ENCODE results near the gene NPR1.
A peak's percentile ranks its signal among the peaks of the same experiment; 100 is the strongest.

The NPR1 gene

DNA sequence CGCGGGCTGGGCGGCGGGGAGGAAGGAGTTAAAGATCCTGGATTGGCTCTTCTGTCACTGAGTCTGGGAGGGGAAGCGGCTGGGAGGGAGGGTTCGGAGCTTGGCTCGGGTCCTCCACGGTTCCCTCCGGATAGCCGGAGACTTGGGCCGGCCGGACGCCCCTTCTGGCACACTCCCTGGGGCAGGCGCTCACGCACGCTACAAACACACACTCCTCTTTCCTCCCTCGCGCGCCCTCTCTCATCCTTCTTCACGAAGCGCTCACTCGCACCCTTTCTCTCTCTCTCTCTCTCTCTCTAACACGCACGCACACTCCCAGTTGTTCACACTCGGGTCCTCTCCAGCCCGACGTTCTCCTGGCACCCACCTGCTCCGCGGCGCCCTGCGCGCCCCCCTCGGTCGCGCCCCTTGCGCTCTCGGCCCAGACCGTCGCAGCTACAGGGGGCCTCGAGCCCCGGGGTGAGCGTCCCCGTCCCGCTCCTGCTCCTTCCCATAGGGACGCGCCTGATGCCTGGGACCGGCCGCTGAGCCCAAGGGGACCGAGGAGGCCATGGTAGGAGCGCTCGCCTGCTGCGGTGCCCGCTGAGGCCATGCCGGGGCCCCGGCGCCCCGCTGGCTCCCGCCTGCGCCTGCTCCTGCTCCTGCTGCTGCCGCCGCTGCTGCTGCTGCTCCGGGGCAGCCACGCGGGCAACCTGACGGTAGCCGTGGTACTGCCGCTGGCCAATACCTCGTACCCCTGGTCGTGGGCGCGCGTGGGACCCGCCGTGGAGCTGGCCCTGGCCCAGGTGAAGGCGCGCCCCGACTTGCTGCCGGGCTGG, at the start of gene NPR1:
Gene NPR1, plus strand, starts transcription at position 170 of the 818 bp plus-strand sequence. Its CDS starts 421 bp downstream, at position 591.
- H3K9me3 ChIP-seq (ENCODE audit: control insufficient read depth in 1 of 2, low read length in 2 of 2): no peaks in the 10 kb centered on the region
- H3K4me1 ChIP-seq (ENCODE audit: control insufficient read depth in 1 of 2, insufficient read depth in 2 of 2, low read length in 2 of 2): peaks cover 0 to 24% of the 10 kb centered on the region in 2 donors
- H3K36me3 ChIP-seq (ENCODE audit: control insufficient read depth in 1 of 2, insufficient read depth in 2 of 2, low read length in 2 of 2): no peaks in the 10 kb centered on the region
- H3K27me3 ChIP-seq (ENCODE audit: low read depth, low read length): peaks cover 18% of the 10 kb centered on the region
- H3K4me3 ChIP-seq (ENCODE audit: low read depth in 1 of 2, low read length in 2 of 2): peak within 1 kb of the TSS; percentile 38 to 57
- H3K27ac ChIP-seq (ENCODE audit: low read length): no peak within 1 kb of the TSS

DNA sequence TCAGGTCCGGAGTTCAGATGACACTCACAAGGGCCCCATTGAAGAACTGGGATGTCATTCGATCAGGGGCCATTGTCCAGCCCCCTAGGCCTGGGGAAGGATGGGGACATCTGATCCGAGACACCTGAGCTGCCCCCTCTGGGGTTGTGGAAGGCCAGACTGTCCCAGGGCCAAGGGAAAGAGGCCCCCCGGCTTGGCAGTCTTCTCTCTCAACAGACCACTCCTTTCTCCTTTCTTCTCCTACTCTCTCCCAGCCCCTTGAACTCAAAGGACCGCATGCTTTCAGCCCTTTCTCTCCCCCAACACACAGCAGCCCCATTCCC, 49.2 kb upstream of the NPR1 start:
- no peak overlapping the region for H3K27ac ChIP-seq (ENCODE audit: low read length)
- H3K36me3 ChIP-seq (ENCODE audit: control insufficient read depth in 1 of 2, insufficient read depth in 2 of 2, low read length in 2 of 2): peaks cover 0 to 4% of the 10 kb centered on the region in 2 donors
- no peaks in the 10 kb centered on the region for H3K27me3 ChIP-seq (ENCODE audit: low read depth, low read length)
- H3K4me1 ChIP-seq (ENCODE audit: control insufficient read depth in 1 of 2, insufficient read depth in 2 of 2, low read length in 2 of 2): peaks cover 22 to 29% of the 10 kb centered on the region in 2 donors
- no peak overlapping the region for H3K4me3 ChIP-seq (ENCODE audit: low read depth in 1 of 2, low read length in 2 of 2)
- no peaks in the 10 kb centered on the region for H3K9me3 ChIP-seq (ENCODE audit: control insufficient read depth in 1 of 2, low read length in 2 of 2)

DNA sequence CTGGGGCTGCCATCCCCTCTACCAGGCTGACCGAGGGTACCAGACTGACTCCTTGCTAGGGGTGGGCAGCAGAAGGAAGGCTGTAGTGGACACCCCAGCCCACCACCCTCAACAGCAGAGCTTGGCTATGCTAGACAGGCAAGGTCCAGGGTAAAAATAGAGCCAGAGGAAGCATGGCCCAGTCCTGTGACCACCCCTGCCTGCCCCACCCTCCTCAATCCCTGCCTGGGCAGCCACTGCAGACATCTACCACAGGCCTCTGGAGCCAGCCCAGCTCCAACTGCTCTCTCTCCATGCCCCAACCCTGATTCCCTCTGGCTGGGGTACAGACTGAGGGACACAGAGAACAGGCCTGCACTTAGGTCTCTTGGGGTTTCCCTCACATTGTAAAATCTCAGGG, 48.5 kb upstream of the NPR1 start:
- H3K27ac ChIP-seq (ENCODE audit: low read length): no peak overlapping the region
- peaks cover 16 to 29% of the 10 kb centered on the region in 2 donors for H3K4me1 ChIP-seq (ENCODE audit: control insufficient read depth in 1 of 2, insufficient read depth in 2 of 2, low read length in 2 of 2)

DNA sequence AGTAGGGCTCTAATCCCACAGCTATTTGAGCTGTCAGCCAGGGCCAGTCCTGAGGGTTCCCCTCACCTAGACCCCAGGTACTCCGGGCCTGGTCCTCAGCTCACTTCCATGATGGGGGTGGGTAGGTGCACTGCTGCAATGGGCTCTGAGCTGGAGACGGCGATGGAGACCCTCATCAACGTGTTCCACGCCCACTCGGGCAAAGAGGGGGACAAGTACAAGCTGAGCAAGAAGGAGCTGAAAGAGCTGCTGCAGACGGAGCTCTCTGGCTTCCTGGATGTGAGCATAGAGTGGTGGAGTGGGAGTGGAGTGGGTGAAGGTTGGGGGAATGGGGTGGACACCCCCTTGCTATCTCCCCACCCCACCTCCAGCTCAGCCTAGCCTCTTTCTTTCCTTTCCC, 48.1 kb upstream of the NPR1 start:
- Histone ChIP-seq H3K36me3 (ENCODE audit: control insufficient read depth in 1 of 2, insufficient read depth in 2 of 2, low read length in 2 of 2) (peaks cover 0 to 4% of the 10 kb centered on the region in 2 donors), H3K4me1 (ENCODE audit: control insufficient read depth in 1 of 2, insufficient read depth in 2 of 2, low read length in 2 of 2) (peaks cover 18 to 28% of the 10 kb centered on the region in 2 donors), H3K27ac (ENCODE audit: low read length) (no peak overlapping the region), H3K4me3 (ENCODE audit: low read depth in 1 of 2, low read length in 2 of 2) (no peak overlapping the region), H3K27me3 (ENCODE audit: low read depth, low read length) (no peaks in the 10 kb centered on the region), H3K9me3 (ENCODE audit: control insufficient read depth in 1 of 2, low read length in 2 of 2) (no peaks in the 10 kb centered on the region)

More for the DNA sequence above, 48.5 kb upstream of the NPR1 start:
- Histone ChIP-seq H3K4me3 (ENCODE audit: low read depth in 1 of 2, low read length in 2 of 2) (no peak overlapping the region), H3K36me3 (ENCODE audit: control insufficient read depth in 1 of 2, insufficient read depth in 2 of 2, low read length in 2 of 2) (peaks cover 0 to 4% of the 10 kb centered on the region in 2 donors), H3K9me3 (ENCODE audit: control insufficient read depth in 1 of 2, low read length in 2 of 2) (no peaks in the 10 kb centered on the region), H3K27me3 (ENCODE audit: low read depth, low read length) (no peaks in the 10 kb centered on the region)

DNA sequence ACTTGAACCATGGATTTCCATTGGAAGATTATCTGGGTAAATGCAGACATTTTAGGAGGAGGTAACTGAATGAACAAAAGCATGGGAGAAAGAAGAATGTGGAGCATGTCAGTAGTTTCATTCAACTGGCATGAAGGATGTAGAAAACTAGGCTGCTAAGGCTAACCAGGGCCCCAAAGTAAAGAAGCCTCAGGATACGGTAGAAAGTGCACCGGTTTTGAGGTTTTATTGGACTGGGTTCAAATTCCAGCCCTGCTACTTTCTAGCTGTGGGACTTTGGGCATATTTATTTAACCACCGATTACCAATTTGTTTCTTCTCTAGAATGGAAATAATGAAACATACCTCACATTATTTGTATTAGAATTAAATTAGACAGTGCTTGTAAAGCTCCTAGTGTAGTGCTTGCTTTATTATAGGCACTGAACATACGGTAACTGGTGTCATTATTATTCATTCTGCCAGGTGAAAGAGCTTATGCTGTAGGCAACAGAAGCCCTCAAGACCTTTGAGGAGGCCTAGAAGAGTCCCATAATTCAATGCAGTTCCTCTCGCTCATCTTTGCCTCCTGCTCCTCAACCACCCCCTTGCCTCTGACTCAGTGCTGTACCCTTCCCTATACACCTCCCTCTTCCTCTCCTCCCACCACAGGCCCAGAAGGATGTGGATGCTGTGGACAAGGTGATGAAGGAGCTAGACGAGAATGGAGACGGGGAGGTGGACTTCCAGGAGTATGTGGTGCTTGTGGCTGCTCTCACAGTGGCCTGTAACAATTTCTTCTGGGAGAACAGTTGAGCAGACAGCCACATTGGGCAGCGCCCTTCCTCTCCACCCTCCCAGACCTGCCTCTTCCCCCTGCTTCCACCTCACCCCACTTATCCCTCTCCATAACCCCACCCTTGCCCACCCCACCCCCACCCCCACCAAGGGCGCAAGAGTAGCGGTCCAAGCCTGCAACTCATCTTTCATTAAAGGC, 47.2 kb upstream of the NPR1 start:
- peak overlapping the region; percentile 40 for H3K27ac ChIP-seq (ENCODE audit: low read length)
- peaks cover 21% of the 10 kb centered on the region in 2 donors for H3K4me1 ChIP-seq (ENCODE audit: control insufficient read depth in 1 of 2, insufficient read depth in 2 of 2, low read length in 2 of 2)
- no peaks in the 10 kb centered on the region for H3K9me3 ChIP-seq (ENCODE audit: control insufficient read depth in 1 of 2, low read length in 2 of 2)
- H3K4me3 ChIP-seq (ENCODE audit: low read depth in 1 of 2, low read length in 2 of 2): no peak overlapping the region
- H3K36me3 ChIP-seq (ENCODE audit: control insufficient read depth in 1 of 2, insufficient read depth in 2 of 2, low read length in 2 of 2): peaks cover 1 to 4% of the 10 kb centered on the region in 2 donors
- H3K27me3 ChIP-seq (ENCODE audit: low read depth, low read length): no peaks in the 10 kb centered on the region

DNA sequence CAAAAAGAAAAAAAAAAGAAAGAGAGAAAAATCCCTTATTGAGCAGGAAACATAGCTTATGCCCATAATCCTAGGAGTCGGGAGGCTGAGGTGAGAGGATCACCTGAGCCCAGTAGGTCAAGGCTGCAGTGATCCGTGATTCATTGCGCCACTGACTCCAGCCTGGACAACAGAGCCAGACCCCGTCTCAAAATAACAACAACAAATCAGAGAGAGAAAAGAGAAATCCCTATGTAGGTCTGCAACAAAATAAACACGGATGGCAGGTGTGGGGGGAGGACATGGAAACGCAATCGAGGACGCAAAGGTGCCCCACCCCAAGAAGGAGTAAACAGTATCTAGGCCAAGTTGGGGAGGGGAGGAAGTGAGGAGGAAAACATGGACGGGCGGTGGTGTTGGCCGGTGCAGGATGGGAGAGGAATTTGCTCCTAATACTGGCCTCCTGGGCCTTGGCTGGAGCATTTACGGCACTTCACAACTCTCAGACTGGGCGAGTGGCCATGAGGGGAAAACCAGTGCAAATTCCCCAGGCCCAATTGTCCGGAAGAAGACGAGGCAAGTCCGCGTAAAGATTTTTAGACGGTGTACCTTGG, 45.2 kb upstream of the NPR1 start:
- Histone ChIP-seq H3K36me3 (ENCODE audit: control insufficient read depth in 1 of 2, insufficient read depth in 2 of 2, low read length in 2 of 2) (peaks cover 18 to 23% of the 10 kb centered on the region in 2 donors), H3K27me3 (ENCODE audit: low read depth, low read length) (no peaks in the 10 kb centered on the region), H3K9me3 (ENCODE audit: control insufficient read depth in 1 of 2, low read length in 2 of 2) (no peaks in the 10 kb centered on the region), H3K4me3 (ENCODE audit: low read depth in 1 of 2, low read length in 2 of 2) (peak overlapping the region; percentile 82 to 89), H3K27ac (ENCODE audit: low read length) (peak overlapping the region; percentile 98), H3K4me1 (ENCODE audit: control insufficient read depth in 1 of 2, insufficient read depth in 2 of 2, low read length in 2 of 2) (peaks cover 10 to 33% of the 10 kb centered on the region in 2 donors)

DNA sequence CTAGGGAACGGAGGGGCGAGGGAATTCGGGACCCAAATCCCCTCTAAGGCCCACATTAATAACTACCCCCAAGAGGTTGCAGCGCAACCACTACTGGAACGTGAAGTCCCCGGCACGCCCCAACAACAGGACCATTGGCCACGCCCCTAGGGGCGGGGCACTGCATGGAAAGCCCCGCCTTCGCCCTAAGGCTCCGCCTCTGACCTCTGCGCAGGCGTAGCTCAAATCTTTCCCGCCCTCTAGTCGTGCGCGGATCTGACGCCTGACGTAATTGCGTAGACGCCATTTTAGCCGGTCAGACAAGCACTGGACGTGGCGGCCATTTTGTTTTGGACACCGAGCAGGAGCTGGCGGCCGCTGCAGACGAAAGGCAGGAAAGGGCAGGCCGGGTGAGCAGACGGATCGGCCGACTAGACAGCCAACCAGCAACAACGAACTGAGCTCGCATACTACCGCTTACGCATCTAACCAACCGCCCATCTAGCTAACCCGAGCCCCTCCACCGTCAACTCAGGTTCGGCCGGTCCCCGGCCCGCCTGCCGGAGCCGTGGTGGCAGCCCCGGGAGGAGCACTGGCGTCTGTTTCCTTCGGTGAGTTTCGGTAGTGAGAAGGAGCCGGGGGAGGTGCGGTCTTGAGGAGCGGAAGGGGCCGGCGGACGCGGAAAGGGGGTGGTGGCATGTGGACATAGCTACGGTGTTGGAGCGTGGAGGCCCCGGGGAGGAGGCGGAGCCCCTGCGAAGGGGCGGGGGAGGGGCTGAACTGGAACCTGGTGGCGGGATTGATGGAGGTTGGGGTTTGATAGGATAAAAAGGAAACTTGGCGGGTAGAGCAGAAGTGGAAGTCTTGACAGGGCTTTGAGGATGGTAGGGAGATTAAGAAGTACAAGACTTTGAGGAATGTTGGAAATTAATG, 44.5 kb upstream of the NPR1 start, which contains the start of gene CHTOP:
Gene CHTOP, plus strand, starts transcription at position 313 of the 912 bp plus-strand sequence. CDS start 2,523 bp downstream, outside the sequence.
- Histone ChIP-seq H3K36me3 (ENCODE audit: control insufficient read depth in 1 of 2, insufficient read depth in 2 of 2, low read length in 2 of 2) (peaks cover 24 to 30% of the 10 kb centered on the region in 2 donors), H3K9me3 (ENCODE audit: control insufficient read depth in 1 of 2, low read length in 2 of 2) (no peaks in the 10 kb centered on the region), H3K27ac (ENCODE audit: low read length) (peak within 1 kb of the TSS; percentile 98), H3K27me3 (ENCODE audit: low read depth, low read length) (no peaks in the 10 kb centered on the region), H3K4me3 (ENCODE audit: low read depth in 1 of 2, low read length in 2 of 2) (peak within 1 kb of the TSS; percentile 82 to 89), H3K4me1 (ENCODE audit: control insufficient read depth in 1 of 2, insufficient read depth in 2 of 2, low read length in 2 of 2) (peaks cover 10 to 33% of the 10 kb centered on the region in 2 donors)

DNA sequence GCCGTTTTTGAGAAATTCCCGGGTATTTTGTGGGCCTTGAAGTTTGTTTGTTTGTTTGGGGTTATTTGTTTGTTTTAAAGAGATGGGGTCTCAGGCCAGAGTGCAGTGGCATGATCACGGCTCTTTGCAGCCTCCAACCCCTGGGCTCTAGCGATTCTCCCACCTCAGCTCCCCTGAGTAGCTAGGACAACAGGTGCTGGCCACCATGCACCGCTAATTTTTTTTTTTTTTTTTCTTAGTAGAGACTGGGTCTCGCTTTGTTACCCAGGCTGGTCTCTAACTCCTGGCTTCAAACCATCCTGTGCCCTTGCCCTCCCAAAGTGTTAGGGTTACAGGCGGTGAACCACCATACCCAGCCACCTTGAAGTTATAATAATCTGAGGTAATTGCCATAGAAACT, 42.6 kb upstream of the NPR1 start:
- Histone ChIP-seq H3K9me3 (ENCODE audit: control insufficient read depth in 1 of 2, low read length in 2 of 2) (no peaks in the 10 kb centered on the region), H3K36me3 (ENCODE audit: control insufficient read depth in 1 of 2, insufficient read depth in 2 of 2, low read length in 2 of 2) (peaks cover 36 to 49% of the 10 kb centered on the region in 2 donors), H3K4me3 (ENCODE audit: low read depth in 1 of 2, low read length in 2 of 2) (peak overlapping the region in 1 of 2 donors; percentile 82), H3K27me3 (ENCODE audit: low read depth, low read length) (no peaks in the 10 kb centered on the region), H3K27ac (ENCODE audit: low read length) (no peak overlapping the region), H3K4me1 (ENCODE audit: control insufficient read depth in 1 of 2, insufficient read depth in 2 of 2, low read length in 2 of 2) (peaks cover 3 to 37% of the 10 kb centered on the region in 2 donors)

DNA sequence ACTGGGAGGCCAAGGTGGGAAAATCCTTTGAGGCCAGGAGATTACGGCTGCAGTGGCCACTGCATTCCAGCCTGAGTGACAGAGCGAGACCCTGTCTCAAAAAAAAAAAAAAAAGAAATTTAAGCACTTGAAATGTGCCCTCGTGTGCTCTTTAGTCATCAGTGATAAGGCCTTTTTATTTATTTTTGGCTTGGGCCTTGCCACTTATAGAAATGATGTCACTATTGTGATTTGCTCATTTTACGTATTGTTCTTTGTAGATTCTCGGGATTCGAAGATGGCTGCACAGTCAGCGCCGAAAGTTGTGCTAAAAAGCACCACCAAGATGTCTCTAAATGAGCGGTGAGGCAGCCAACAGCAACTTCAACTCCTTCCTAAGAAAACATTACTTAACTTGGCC, 42.2 kb upstream of the NPR1 start:
- peaks cover 39 to 53% of the 10 kb centered on the region in 2 donors for H3K36me3 ChIP-seq (ENCODE audit: control insufficient read depth in 1 of 2, insufficient read depth in 2 of 2, low read length in 2 of 2)
- no peaks in the 10 kb centered on the region for H3K27me3 ChIP-seq (ENCODE audit: low read depth, low read length)
- H3K4me3 ChIP-seq (ENCODE audit: low read depth in 1 of 2, low read length in 2 of 2): no peak overlapping the region
- H3K4me1 ChIP-seq (ENCODE audit: control insufficient read depth in 1 of 2, insufficient read depth in 2 of 2, low read length in 2 of 2): peaks cover 0 to 37% of the 10 kb centered on the region in 2 donors
- H3K27ac ChIP-seq (ENCODE audit: low read length): no peak overlapping the region
- no peaks in the 10 kb centered on the region for H3K9me3 ChIP-seq (ENCODE audit: control insufficient read depth in 1 of 2, low read length in 2 of 2)

DNA sequence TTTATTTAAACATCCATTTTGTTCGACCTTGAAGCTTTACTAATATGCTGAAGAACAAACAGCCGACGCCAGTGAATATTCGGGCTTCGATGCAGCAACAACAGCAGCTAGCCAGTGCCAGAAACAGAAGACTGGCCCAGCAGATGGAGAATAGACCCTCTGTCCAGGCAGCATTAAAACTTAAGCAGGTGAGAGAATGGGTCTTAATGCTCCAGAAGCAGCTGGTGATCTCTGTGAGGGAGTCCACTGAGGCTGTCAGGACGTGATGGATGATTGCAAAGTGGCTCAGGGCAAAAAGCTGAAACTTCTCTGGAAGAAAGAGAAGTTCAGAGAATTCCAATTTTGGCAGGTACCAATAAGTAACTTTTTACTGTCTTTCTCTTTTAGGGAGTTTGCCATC, 40.2 kb upstream of the NPR1 start:
- H3K36me3 ChIP-seq (ENCODE audit: control insufficient read depth in 1 of 2, insufficient read depth in 2 of 2, low read length in 2 of 2): peaks cover 59 to 70% of the 10 kb centered on the region in 2 donors
- H3K4me3 ChIP-seq (ENCODE audit: low read depth in 1 of 2, low read length in 2 of 2): no peak overlapping the region
- no peaks in the 10 kb centered on the region for H3K27me3 ChIP-seq (ENCODE audit: low read depth, low read length)
- no peaks in the 10 kb centered on the region for H3K9me3 ChIP-seq (ENCODE audit: control insufficient read depth in 1 of 2, low read length in 2 of 2)
- H3K4me1 ChIP-seq (ENCODE audit: control insufficient read depth in 1 of 2, insufficient read depth in 2 of 2, low read length in 2 of 2): peaks cover 0 to 34% of the 10 kb centered on the region in 2 donors
- no peak overlapping the region for H3K27ac ChIP-seq (ENCODE audit: low read length)

Measured in muscle layer of duodenum (tissue), 2 donors.